ENCODE measurements around the gene UGP2. TPM values are rescaled to one million over a fixed set of nuclear protein-coding genes. Genes with fewer than 3 reads are reported as not detected.

Gene UGP2
- polyA plus RNA-seq, 2 of the 4 experiments (the other 2 are of a cell fraction) = 114 to 162 TPM

DNA sequence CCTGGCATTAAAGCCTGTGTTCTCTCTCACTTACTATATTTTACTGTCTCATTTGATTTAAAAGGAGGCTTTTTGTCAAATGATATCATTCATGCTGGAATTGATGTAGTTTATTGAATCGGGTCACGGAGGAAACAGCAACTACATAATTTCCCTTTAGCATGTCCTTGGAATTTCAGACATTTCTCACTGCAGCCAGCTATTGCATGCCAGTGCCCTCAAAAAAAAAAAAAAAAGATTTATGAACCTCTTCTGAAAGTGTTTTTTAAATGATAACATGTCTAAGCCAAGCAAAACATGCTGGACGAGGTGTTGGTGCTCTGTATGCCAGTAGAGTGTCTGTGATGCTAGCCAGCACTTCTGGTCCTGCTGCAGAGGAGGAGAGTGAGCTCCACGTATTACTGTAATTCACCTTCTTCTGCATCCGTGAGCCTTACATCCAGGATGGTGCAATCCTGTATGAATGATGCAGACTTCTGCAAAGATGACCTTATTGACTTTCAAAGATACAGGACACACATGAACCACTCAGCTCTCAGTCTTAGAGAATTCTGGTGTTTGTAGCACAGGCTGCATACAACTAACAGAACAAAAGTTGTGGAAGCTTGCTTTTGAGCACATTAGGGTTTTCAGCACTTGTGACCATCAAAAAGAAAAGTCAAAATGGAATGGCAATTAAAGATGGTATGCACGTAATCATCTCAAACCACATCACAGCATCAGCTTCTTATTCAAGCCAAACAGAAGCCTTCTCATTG is 31.1 kb downstream of the UGP2 start:
- ATAC-seq (no peak), FAIRE-seq (no peak), DNase-seq (ENCODE audit: low read depth in 1 of 2, low spot score in 1 of 2) (no peak)
- TF ChIP-seq, protein P1, sequence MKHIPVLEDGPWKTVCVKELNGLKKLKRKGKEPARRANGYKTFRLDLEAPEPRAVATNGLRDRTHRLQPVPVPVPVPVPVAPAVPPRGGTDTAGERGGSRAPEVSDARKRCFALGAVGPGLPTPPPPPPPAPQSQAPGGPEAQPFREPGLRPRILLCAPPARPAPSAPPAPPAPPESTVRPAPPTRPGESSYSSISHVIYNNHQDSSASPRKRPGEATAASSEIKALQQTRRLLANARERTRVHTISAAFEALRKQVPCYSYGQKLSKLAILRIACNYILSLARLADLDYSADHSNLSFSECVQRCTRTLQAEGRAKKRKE (CRISPR knock-in tag; IDR thresholded peaks at IDR 0.05; ENCODE audit: low read depth) = no peak
- TF ChIP-seq RAD21 (conservative IDR thresholded peaks at IDR 0.05 in 1 of 2, IDR thresholded peaks at IDR 0.05 in 1 of 2) = no peak
- TF ChIP-seq NR3C1 (IDR thresholded peaks at IDR 0.05) = no peak
- no peak overlapping the region for H3K4me2 ChIP-seq
- ChIA-PET CTCF (interaction anchor here (1.2 to 7.7 kb wide), 4 partner anchors 12 to 181 kb away, joined by 4 to 38 read pairs (median 8); no protein-coding TSS in a partner anchor), POLR2A (no interaction called here)
- no peak overlapping the region for H3K4me3 ChIP-seq
- H3K9me3 ChIP-seq = peaks cover 24% of the 10 kb centered on the region
- 85% methylated on average over 6 of the region's 6 CpGs for WGBS (ENCODE audit: missing lambda C conversion rate)
- peaks cover 29% of the 10 kb centered on the region for H3K4me1 ChIP-seq
- H3K27ac ChIP-seq = no peak overlapping the region; a peak in 1 of 6 replicates

DNA sequence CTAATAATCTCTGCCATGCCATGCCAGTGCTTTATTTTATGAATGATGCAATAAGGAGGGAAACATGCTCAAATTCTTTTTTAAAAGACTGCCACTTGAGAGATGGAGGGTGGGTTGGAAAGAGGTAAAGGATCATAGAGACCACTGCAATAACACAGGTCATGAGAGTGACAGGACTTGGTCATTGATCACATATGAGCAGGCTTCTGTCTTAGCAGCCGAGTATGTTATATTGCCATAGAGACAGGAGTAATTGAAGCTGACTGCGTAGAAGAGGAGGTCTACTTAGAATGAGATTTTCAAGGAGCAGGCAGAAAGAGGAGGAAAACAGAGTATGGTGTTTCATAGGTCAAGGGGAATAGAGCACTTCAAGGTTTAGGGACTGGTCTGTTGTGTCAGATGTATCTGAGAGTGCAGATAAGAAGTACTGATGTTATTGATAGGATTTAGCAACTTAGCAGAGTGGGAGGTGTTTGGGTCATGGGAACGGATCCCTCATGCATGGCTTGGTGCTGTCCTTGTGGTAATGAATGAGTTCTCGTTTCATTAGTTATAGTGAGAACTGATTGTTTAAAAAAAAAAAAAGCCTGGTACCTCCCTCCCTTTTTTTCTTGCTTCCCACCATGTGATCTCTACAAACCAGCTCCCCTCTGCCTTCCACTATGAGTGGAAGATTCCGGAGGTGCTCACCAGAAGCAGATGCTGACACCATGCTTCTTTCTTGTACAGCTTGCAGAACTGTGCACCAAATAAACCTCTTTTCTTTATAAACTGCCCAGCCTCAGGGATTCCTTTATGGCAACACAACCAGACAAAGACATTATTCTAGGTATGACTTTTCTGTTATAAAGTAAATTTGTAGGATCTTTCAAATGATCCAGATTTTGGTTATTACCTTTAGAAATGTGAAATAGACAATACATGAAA is 32.8 kb downstream of the UGP2 start:
- Histone ChIP-seq H3K4me1 (peaks cover 27% of the 10 kb centered on the region), H3K4me3 (no peak overlapping the region), H3K4me2 (no peak overlapping the region), H3K27ac (no peak overlapping the region), H3K9me3 (peaks cover 24% of the 10 kb centered on the region)
- FAIRE-seq (peak; percentile 18), DNase-seq (ENCODE audit: low read depth in 1 of 2, low spot score in 1 of 2) (no peak), ATAC-seq (no peak)
- WGBS (ENCODE audit: missing lambda C conversion rate) = 93% methylated on average over 5 of the region's 5 CpGs
- POLR2A ChIA-PET = no interaction called here
- CTCF ChIA-PET = interaction anchor here (1.3 to 7.7 kb wide), 4 partner anchors 9 to 182 kb away, joined by 4 to 38 read pairs (median 6); no protein-coding TSS in a partner anchor
- TF ChIP-seq NFE2L2 (conservative IDR thresholded peaks at IDR 0.05; ENCODE audit: low read length) = no peak
- TF ChIP-seq MAFK (IDR thresholded peaks at IDR 0.05; ENCODE audit: partially characterized antibody) = no peak
- no peak for TF ChIP-seq KDM1A (IDR thresholded peaks at IDR 0.05; ENCODE audit: low read depth)
- TF ChIP-seq FOXS1 (CRISPR knock-in tag; IDR thresholded peaks at IDR 0.05) = no peak
- no peak for TF ChIP-seq FOSB (CRISPR knock-in tag; IDR thresholded peaks at IDR 0.05)
- no peak for TF ChIP-seq POLR2AphosphoS2 (conservative IDR thresholded peaks at IDR 0.05; ENCODE audit: low read length)
- no peak for TF ChIP-seq RNF2 (IDR thresholded peaks at IDR 0.05; ENCODE audit: borderline replicate concordance, low read depth)
- TF ChIP-seq RCOR1 (IDR thresholded peaks at IDR 0.05; ENCODE audit: low read depth, low read length) = no peak
- no peak for TF ChIP-seq ZSCAN20 (CRISPR knock-in tag; IDR thresholded peaks at IDR 0.05)

DNA sequence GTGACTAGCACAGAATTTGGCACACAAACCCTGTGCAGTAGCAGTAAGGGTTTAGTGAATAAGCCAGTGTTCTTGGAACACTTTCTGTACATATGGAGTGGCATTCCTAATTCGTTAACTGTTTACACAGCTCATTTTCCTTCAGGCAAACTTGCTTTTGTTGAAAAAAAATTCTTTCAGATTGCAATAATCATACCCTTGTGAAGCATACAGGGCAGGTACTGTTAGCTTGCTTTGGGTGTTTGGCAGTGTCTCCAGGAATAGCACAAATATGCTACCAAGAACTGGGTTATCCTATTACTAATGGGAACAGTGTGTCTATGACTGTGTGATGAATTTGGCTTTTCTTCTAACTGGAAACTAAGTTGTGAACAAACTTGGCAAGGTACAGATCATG is 33.4 kb downstream of the UGP2 start:
- Histone ChIP-seq H3K4me3 (no peak overlapping the region), H3K4me1 (peaks cover 20% of the 10 kb centered on the region), H3K27ac (no peak overlapping the region), H3K9me3 (peaks cover 24% of the 10 kb centered on the region), H3K4me2 (no peak overlapping the region)
- POLR2A ChIA-PET = no interaction called here
- FAIRE-seq (peak; percentile 13), ATAC-seq (no peak), DNase-seq (ENCODE audit: low read depth in 1 of 2, low spot score in 1 of 2) (no peak)
- TF ChIP-seq ZFP36 (IDR thresholded peaks at IDR 0.05; ENCODE audit: borderline replicate concordance, partially characterized antibody) (no peak), RARB (CRISPR knock-in tag; IDR thresholded peaks at IDR 0.05) (no peak), PHF8 (IDR thresholded peaks at IDR 0.05; ENCODE audit: borderline replicate concordance, low read depth) (no peak), MAFK (IDR thresholded peaks at IDR 0.05; ENCODE audit: partially characterized antibody) (no peak)
- TF ChIP-seq, protein P2, sequence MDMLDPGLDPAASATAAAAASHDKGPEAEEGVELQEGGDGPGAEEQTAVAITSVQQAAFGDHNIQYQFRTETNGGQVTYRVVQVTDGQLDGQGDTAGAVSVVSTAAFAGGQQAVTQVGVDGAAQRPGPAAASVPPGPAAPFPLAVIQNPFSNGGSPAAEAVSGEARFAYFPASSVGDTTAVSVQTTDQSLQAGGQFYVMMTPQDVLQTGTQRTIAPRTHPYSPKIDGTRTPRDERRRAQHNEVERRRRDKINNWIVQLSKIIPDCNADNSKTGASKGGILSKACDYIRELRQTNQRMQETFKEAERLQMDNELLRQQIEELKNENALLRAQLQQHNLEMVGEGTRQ (IDR thresholded peaks at IDR 0.05) = no peak
- TF ChIP-seq, protein P3, sequence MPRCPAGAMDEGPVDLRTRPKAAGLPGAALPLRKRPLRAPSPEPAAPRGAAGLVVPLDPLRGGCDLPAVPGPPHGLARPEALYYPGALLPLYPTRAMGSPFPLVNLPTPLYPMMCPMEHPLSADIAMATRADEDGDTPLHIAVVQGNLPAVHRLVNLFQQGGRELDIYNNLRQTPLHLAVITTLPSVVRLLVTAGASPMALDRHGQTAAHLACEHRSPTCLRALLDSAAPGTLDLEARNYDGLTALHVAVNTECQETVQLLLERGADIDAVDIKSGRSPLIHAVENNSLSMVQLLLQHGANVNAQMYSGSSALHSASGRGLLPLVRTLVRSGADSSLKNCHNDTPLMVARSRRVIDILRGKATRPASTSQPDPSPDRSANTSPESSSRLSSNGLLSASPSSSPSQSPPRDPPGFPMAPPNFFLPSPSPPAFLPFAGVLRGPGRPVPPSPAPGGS (IDR thresholded peaks at IDR 0.05) = no peak
- TF ChIP-seq, protein P4, sequence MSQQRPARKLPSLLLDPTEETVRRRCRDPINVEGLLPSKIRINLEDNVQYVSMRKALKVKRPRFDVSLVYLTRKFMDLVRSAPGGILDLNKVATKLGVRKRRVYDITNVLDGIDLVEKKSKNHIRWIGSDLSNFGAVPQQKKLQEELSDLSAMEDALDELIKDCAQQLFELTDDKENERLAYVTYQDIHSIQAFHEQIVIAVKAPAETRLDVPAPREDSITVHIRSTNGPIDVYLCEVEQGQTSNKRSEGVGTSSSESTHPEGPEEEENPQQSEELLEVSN (IDR thresholded peaks at IDR 0.05; ENCODE audit: borderline replicate concordance, low read depth) = no peak
- TF ChIP-seq, protein P1 (CRISPR knock-in tag; IDR thresholded peaks at IDR 0.05; ENCODE audit: low read depth) = no peak
- 78% methylated on average over 1 of the region's 1 CpG for WGBS (ENCODE audit: missing lambda C conversion rate)
- CTCF ChIA-PET = interaction anchor here (1.1 to 7.7 kb wide), 4 partner anchors 9 to 183 kb away, joined by 3 to 38 read pairs (median 8); no protein-coding TSS in a partner anchor
